ENCODE data around the gene IGSF23. TPM values are rescaled to one million over a fixed set of nuclear protein-coding genes. Genes with fewer than 3 reads are reported as not detected.

Gene IGSF23
- total RNA-seq, 1 donor from 2014 or later, result not detected

- Mint-ChIP-seq H3K4me1 (no peaks in the 10 kb centered on the region), H3K9me3 (no peaks in the 10 kb centered on the region), H3K27me3 (ENCODE audit: low read depth) (no peaks in the 10 kb centered on the region), H3K27ac (no peak overlapping the region), H3K36me3 (peaks cover 45% of the 10 kb centered on the region), H3K4me3 (no peak overlapping the region)
- TF ChIP-seq CTCF (IDR thresholded peaks at IDR 0.05; ENCODE audit: unreplicated experiment), result no peak
- no peak for DNase-seq (ENCODE audit: low spot score in 2 of 2, unreplicated experiment in 2 of 2)
Observed at GRCh38 chr19:44653977-44654774, 40.8 kb downstream of the IGSF23 start.

DNA sequence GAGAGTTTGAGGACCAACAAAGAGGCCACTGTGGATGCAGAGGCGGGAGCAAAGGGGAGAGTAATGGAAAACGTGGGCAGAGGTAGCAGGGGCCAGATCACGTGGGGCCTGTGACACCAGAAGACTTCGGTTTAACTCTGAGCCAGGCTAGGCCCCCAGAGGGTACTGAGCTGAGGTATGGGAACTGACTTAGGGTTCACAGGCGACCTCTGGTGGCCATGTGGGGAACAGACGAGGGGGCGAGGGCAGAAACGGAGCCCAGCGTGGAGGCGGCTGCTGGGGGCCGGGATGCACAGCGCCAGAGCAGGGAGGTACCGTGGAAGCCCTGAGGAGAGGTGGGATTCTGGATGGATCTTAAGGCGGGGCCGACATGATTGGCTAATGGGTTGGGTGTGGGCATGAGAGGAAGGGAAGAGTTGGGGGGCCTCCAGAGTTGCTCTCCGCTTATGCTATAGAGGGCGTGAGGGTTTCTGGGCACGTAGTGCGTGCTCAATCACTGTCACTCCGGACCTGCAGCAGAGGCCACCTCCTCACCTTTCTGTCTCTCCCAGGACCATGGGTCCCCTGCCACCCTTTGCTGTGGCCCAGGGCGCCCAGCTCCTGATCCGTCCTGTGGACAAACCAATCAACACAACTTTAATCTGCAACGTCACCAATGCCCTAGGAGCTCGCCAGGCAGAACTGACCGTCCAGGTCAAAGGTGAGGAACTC is 44.0 kb downstream of the IGSF23 start:
- Mint-ChIP-seq H3K36me3 (peaks cover 38% of the 10 kb centered on the region), H3K27ac (no peak overlapping the region), H3K27me3 (ENCODE audit: low read depth) (no peaks in the 10 kb centered on the region), H3K4me1 (no peaks in the 10 kb centered on the region), H3K4me3 (no peak overlapping the region), H3K9me3 (no peaks in the 10 kb centered on the region)
- TF ChIP-seq CTCF (IDR thresholded peaks at IDR 0.05; ENCODE audit: unreplicated experiment), result peak; percentile 78
- peak; percentile 56 to 80 for DNase-seq (ENCODE audit: low spot score in 2 of 2, unreplicated experiment in 2 of 2)

DNA sequence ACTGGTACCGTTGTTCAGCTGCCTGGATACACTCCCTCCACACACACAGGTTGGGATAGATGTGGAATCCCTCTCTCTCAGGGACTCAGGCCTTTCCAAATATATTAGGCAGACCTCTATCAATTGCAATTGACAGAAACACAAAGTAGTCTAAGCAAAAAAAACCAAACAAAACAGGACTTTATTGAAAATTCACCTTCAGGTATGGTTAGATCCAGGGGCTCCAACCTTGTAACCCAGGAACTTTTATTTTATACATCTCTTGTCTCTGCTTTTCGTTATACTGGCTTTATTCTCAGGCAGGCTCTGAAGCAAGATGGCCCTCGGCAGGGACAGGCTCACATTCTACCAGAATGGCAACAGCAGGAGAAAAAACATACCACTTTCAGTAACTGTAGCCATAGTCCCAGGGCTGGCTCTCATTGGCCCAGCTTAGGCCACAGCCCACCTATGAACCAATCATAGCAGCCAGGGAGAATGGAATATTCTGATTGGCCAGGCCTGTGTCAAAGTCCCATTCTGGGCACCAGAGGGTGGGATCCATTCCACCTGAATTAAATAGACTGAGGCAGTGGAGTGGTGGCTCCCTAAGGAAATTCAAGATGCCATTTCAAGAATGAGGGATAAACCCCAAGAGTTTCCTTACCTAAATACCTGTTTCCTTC is 44.8 kb downstream of the IGSF23 start:
- no peak for TF ChIP-seq CTCF (IDR thresholded peaks at IDR 0.05; ENCODE audit: unreplicated experiment)
- Mint-ChIP-seq H3K27ac (no peak overlapping the region), H3K4me1 (no peaks in the 10 kb centered on the region), H3K9me3 (no peaks in the 10 kb centered on the region), H3K36me3 (peaks cover 41% of the 10 kb centered on the region), H3K4me3 (no peak overlapping the region), H3K27me3 (ENCODE audit: low read depth) (no peaks in the 10 kb centered on the region)
- no peak for DNase-seq (ENCODE audit: low spot score in 2 of 2, unreplicated experiment in 2 of 2)

GRCh38 chr19:44660081-44660480 is 46.7 kb downstream of the IGSF23 start:
- Mint-ChIP-seq H3K36me3 (peaks cover 36% of the 10 kb centered on the region), H3K4me3 (no peak overlapping the region), H3K27me3 (ENCODE audit: low read depth) (no peaks in the 10 kb centered on the region), H3K27ac (no peak overlapping the region), H3K9me3 (no peaks in the 10 kb centered on the region), H3K4me1 (no peaks in the 10 kb centered on the region)
- DNase-seq (ENCODE audit: low spot score in 2 of 2, unreplicated experiment in 2 of 2), result no peak
- no peak for TF ChIP-seq CTCF (IDR thresholded peaks at IDR 0.05; ENCODE audit: unreplicated experiment)

- H3K27me3 Mint-ChIP-seq (ENCODE audit: low read depth), result no peaks in the 10 kb centered on the region
- no peak for DNase-seq (ENCODE audit: low spot score in 2 of 2, unreplicated experiment in 2 of 2)
- no peak overlapping the region for H3K27ac Mint-ChIP-seq
- H3K9me3 Mint-ChIP-seq, result no peaks in the 10 kb centered on the region
- no peak for TF ChIP-seq CTCF (IDR thresholded peaks at IDR 0.05; ENCODE audit: unreplicated experiment)
- no peak overlapping the region for H3K4me3 Mint-ChIP-seq
- H3K4me1 Mint-ChIP-seq, result no peaks in the 10 kb centered on the region
- H3K36me3 Mint-ChIP-seq, result peaks cover 31% of the 10 kb centered on the region
Observed at GRCh38 chr19:44661205-44661604, 47.8 kb downstream of the IGSF23 start.

All from mesothelial cell of epicardium (in vitro differentiated cells).